Stimulated activated naive B cell treated with anti-CD40 and anti-IgM and Interleukin-4, amounts not matched to agents 10 μg/mL and 1 μg/mL and 100 μg/mL, for 72 hours (primary cell): ENCODE results near the gene ANKZF1.
A peak's percentile ranks its signal among the peaks of the same experiment; 100 is the strongest.
"Not testable (repeated sequence)": the region's sequence is repeated elsewhere in the genome, so short reads cannot be mapped to it uniquely, and the experiment has no call there.

Experiments
- ATAC-seq, 2 donors: fragments of 150-1000 bp; cut with Tn5 transposase; replicated peaks; 2 replicates each; pipeline ENCODE4 v1.10.0; 2021; ENCODE audit warnings: moderate library complexity in 1 of 2
- DNase-seq: peaks from one replicate; pipeline ENCODE4 v3.0.0; 2021
- H3K27ac Mint-ChIP-seq: one replicate; pipeline ENCODE4 v1.8.0; 2022; ENCODE audit warnings: mild to moderate bottlenecking, mixed read lengths
- H3K27me3 Mint-ChIP-seq, 2 donors: one replicate each; pipeline ENCODE4 v1.8.0; 2022; ENCODE audit warnings: mixed read lengths in 2 of 2
- H3K36me3 Mint-ChIP-seq, 2 donors: one replicate each; pipeline ENCODE4 v1.8.0; 2022; ENCODE audit warnings: mixed read lengths in 2 of 2, mild to moderate bottlenecking in 1 of 2
- H3K4me1 Mint-ChIP-seq, 2 donors: one replicate each; pipeline ENCODE4 v1.8.0; 2022; ENCODE audit warnings: mixed read lengths in 2 of 2, mild to moderate bottlenecking in 1 of 2
- H3K4me3 Mint-ChIP-seq, 2 donors: one replicate each; pipeline ENCODE4 v1.8.0; 2022; ENCODE audit warnings: mild to moderate bottlenecking in 2 of 2, mixed read lengths in 2 of 2, moderate library complexity in 1 of 2
- H3K9me3 Mint-ChIP-seq, 2 donors: one replicate each; pipeline ENCODE4 v1.8.0; 2022; ENCODE audit warnings: mixed read lengths in 2 of 2, mild to moderate bottlenecking in 1 of 2

The ANKZF1 gene

GRCh38 chr2:219250049-219250781 lies 20.6 kb downstream of the ANKZF1 start:
- DNase-seq (no peak), ATAC-seq (no peak)
- H3K9me3 Mint-ChIP-seq, result no peaks in the 10 kb centered on the region
- peaks cover 62 to 75% of the 10 kb centered on the region in 2 donors for H3K4me1 Mint-ChIP-seq
- peaks cover 43 to 56% of the 10 kb centered on the region in 2 donors for H3K36me3 Mint-ChIP-seq
- no peaks in the 10 kb centered on the region for H3K27me3 Mint-ChIP-seq
- H3K4me3 Mint-ChIP-seq, result peak overlapping the region; percentile 65 to 79
- H3K27ac Mint-ChIP-seq, result peak overlapping the region; percentile 51

- Mint-ChIP-seq H3K4me3 (peak overlapping the region; percentile 79 to 87), H3K36me3 (peaks cover 43 to 56% of the 10 kb centered on the region in 2 donors), H3K27me3 (no peaks in the 10 kb centered on the region), H3K27ac (peak overlapping the region; percentile 95), H3K9me3 (no peaks in the 10 kb centered on the region), H3K4me1 (peaks cover 62 to 78% of the 10 kb centered on the region in 2 donors)
- ATAC-seq (no peak), DNase-seq (no peak)
Observed at GRCh38 chr2:219251656-219252055, 22.1 kb downstream of the ANKZF1 start.

GRCh38 chr2:219252084-219252483 lies 22.5 kb downstream of the ANKZF1 start:
- peak overlapping the region; percentile 79 to 87 for H3K4me3 Mint-ChIP-seq
- DNase-seq (no peak), ATAC-seq (no peak)
- H3K27me3 Mint-ChIP-seq, result no peaks in the 10 kb centered on the region
- no peaks in the 10 kb centered on the region for H3K9me3 Mint-ChIP-seq
- H3K4me1 Mint-ChIP-seq, result peaks cover 58 to 73% of the 10 kb centered on the region in 2 donors
- peak overlapping the region; percentile 95 for H3K27ac Mint-ChIP-seq
- peaks cover 41 to 52% of the 10 kb centered on the region in 2 donors for H3K36me3 Mint-ChIP-seq

- no peak for ATAC-seq
- no peaks in the 10 kb centered on the region for H3K9me3 Mint-ChIP-seq
- DNase-seq, result no peak
- peaks cover 39 to 50% of the 10 kb centered on the region in 2 donors for H3K36me3 Mint-ChIP-seq
- H3K4me3 Mint-ChIP-seq, result peak overlapping the region; percentile 79 to 87
- peaks cover 54 to 69% of the 10 kb centered on the region in 2 donors for H3K4me1 Mint-ChIP-seq
- H3K27me3 Mint-ChIP-seq, result no peaks in the 10 kb centered on the region
- H3K27ac Mint-ChIP-seq, result peak overlapping the region; percentile 95
Observed at GRCh38 chr2:219252570-219252899, 22.9 kb downstream of the ANKZF1 start.

- H3K36me3 Mint-ChIP-seq, result peaks cover 33 to 45% of the 10 kb centered on the region in 2 donors
Observed at GRCh38 chr2:219252900-219253752, 23.5 kb downstream of the ANKZF1 start, which contains the start of gene TUBA4B. TUBA4B (plus strand) TSS chr2:219253243; CDS start chr2:219253408, 165 bp downstream.

GRCh38 chr2:219253753-219254589 lies 24.4 kb downstream of the ANKZF1 start, which contains the start of gene TUBA4A:
TUBA4A (minus strand) TSS chr2:219253918; CDS start chr2:219253858, 60 bp downstream.
- Mint-ChIP-seq H3K27me3 (no peaks in the 10 kb centered on the region), H3K9me3 (no peaks in the 10 kb centered on the region), H3K27ac (peak within 1 kb of the TSS; percentile 95), H3K36me3 (peaks cover 27 to 37% of the 10 kb centered on the region in 2 donors), H3K4me3 (peak within 1 kb of the TSS; percentile 79 to 87), H3K4me1 (peaks cover 42 to 54% of the 10 kb centered on the region in 2 donors)
- ATAC-seq (peak; percentile 71 to 75), DNase-seq (peak; percentile 84)

More at GRCh38 chr2:219252900-219253752, 23.5 kb downstream of the ANKZF1 start, which contains the start of gene TUBA4B:
- H3K27ac Mint-ChIP-seq, result peak within 1 kb of the TSS; percentile 95
- no peaks in the 10 kb centered on the region for H3K9me3 Mint-ChIP-seq
- DNase-seq, result peak; percentile 49
- peak; percentile 22 for ATAC-seq
- peaks cover 49 to 63% of the 10 kb centered on the region in 2 donors for H3K4me1 Mint-ChIP-seq
- H3K27me3 Mint-ChIP-seq, result no peaks in the 10 kb centered on the region
- peak within 1 kb of the TSS; percentile 79 to 87 for H3K4me3 Mint-ChIP-seq

- Mint-ChIP-seq H3K4me1 (peaks cover 35 to 47% of the 10 kb centered on the region in 2 donors), H3K9me3 (no peaks in the 10 kb centered on the region), H3K27me3 (no peaks in the 10 kb centered on the region), H3K36me3 (peaks cover 23 to 30% of the 10 kb centered on the region in 2 donors), H3K4me3 (peak overlapping the region; percentile 79 to 87), H3K27ac (peak overlapping the region; percentile 95)
- ATAC-seq, result peak; percentile 54 to 56
- peak; percentile 43 for DNase-seq
Observed at GRCh38 chr2:219254590-219255201, 25.1 kb downstream of the ANKZF1 start.

- H3K27ac Mint-ChIP-seq, H3K9me3 Mint-ChIP-seq, H3K27me3 Mint-ChIP-seq, H3K4me3 Mint-ChIP-seq, DNase-seq, H3K4me1 Mint-ChIP-seq, H3K36me3 Mint-ChIP-seq, ATAC-seq: not testable (repeated sequence)
Observed at GRCh38 chr2:219258942-219259341, 29.3 kb downstream of the ANKZF1 start.

GRCh38 chr2:219261024-219261855 lies 31.6 kb downstream of the ANKZF1 start:
- Mint-ChIP-seq H3K27me3 (no peaks in the 10 kb centered on the region), H3K27ac (no peak overlapping the region), H3K4me3 (no peak overlapping the region), H3K9me3 (no peaks in the 10 kb centered on the region), H3K36me3 (no peaks in the 10 kb centered on the region), H3K4me1 (peaks cover 0 to 1% of the 10 kb centered on the region in 2 donors)
- no peak for ATAC-seq
- DNase-seq, result no peak

- no peak overlapping the region for H3K4me3 Mint-ChIP-seq
- no peak for ATAC-seq
- no peaks in the 10 kb centered on the region for H3K27me3 Mint-ChIP-seq
- no peak for DNase-seq
- H3K4me1 Mint-ChIP-seq, result peaks cover 0 to 1% of the 10 kb centered on the region in 2 donors
- H3K9me3 Mint-ChIP-seq, result no peaks in the 10 kb centered on the region
- H3K27ac Mint-ChIP-seq, result peak overlapping the region; percentile 65
- no peaks in the 10 kb centered on the region for H3K36me3 Mint-ChIP-seq
Observed at GRCh38 chr2:219266232-219266631, 36.6 kb downstream of the ANKZF1 start.

- no peak for ATAC-seq
- Mint-ChIP-seq H3K27me3 (no peaks in the 10 kb centered on the region), H3K9me3 (no peaks in the 10 kb centered on the region)
Observed at GRCh38 chr2:219266886-219267285, 37.3 kb downstream of the ANKZF1 start.

GRCh38 chr2:219268294-219268693 lies 38.7 kb downstream of the ANKZF1 start:
- H3K36me3 Mint-ChIP-seq, result no peaks in the 10 kb centered on the region
- no peaks in the 10 kb centered on the region for H3K4me1 Mint-ChIP-seq
- DNase-seq (no peak), ATAC-seq (no peak)
- H3K27ac Mint-ChIP-seq, result no peak overlapping the region
- H3K4me3 Mint-ChIP-seq, result no peak overlapping the region
- no peaks in the 10 kb centered on the region for H3K9me3 Mint-ChIP-seq
- H3K27me3 Mint-ChIP-seq, result no peaks in the 10 kb centered on the region

More at GRCh38 chr2:219266886-219267285, 37.3 kb downstream of the ANKZF1 start:
- H3K27ac Mint-ChIP-seq, result no peak overlapping the region
- DNase-seq, result no peak
- H3K4me1 Mint-ChIP-seq, result no peaks in the 10 kb centered on the region
- no peaks in the 10 kb centered on the region for H3K36me3 Mint-ChIP-seq
- no peak overlapping the region for H3K4me3 Mint-ChIP-seq
